Osteoblast (primary cell): Measurements from ENCODE around the gene KLHDC7B. TPM values are rescaled to one million over a fixed set of nuclear protein-coding genes. Genes with fewer than 3 reads are reported as not detected.

ENCODE experiments used
- DNase-seq: peaks from one replicate; pipeline ENCODE4 v3.0.0; 2011; ENCODE audit warnings: low spot score, mixed read lengths; ENCODE audit not compliant: insufficient read length; ENCODE audit errors: missing footprints
- H2AFZ ChIP-seq: 2 replicates; pipeline ENCODE4 v1.6.0; 2011; ENCODE audit warnings: mild to moderate bottlenecking, low read length
- H3K27ac ChIP-seq: 2 replicates; pipeline ENCODE4 v1.5.1; 2011; ENCODE audit warnings: mild to moderate bottlenecking, low read depth, low read length, moderate library complexity
- H3K27me3 ChIP-seq: 2 replicates; pipeline ENCODE4 v1.6.0; 2012; ENCODE audit warnings: mild to moderate bottlenecking, control low read depth, inconsistent platforms, low read length, moderate library complexity; ENCODE audit not compliant: insufficient read depth
- H3K36me3 ChIP-seq: 2 replicates; pipeline ENCODE4 v1.5.1; 2011; ENCODE audit warnings: mild to moderate bottlenecking, low read length, control low read depth, moderate library complexity; ENCODE audit not compliant: insufficient read depth
- H3K4me1 ChIP-seq: 2 replicates; pipeline ENCODE4 v1.5.1; 2011; ENCODE audit warnings: mild to moderate bottlenecking, low read length, control low read depth, moderate library complexity; ENCODE audit not compliant: insufficient read depth
- H3K4me2 ChIP-seq: 2 replicates; pipeline ENCODE4 v1.6.0; 2011; ENCODE audit warnings: mild to moderate bottlenecking, low read length; ENCODE audit not compliant: insufficient read depth
- H3K4me3 ChIP-seq: fragments of 200-600 bp; sonication (generic); 3 replicates; pipeline ENCODE4 v1.5.1; 2012; ENCODE audit warnings: mild to moderate bottlenecking, low read length, inconsistent platforms; ENCODE audit not compliant: insufficient read depth
- H3K79me2 ChIP-seq: 2 replicates; pipeline ENCODE4 v1.6.0; 2012; ENCODE audit warnings: mild to moderate bottlenecking, low read length, control low read depth, inconsistent platforms; ENCODE audit not compliant: insufficient read depth
- H3K9me3 ChIP-seq: 2 replicates; pipeline ENCODE4 v1.5.1; 2011; ENCODE audit warnings: low read depth, low read length, control low read depth
- H4K20me1 ChIP-seq: 2 replicates; pipeline ENCODE4 v1.6.0; 2012; ENCODE audit warnings: mild to moderate bottlenecking, low read length, control low read depth; ENCODE audit not compliant: insufficient read depth
- total RNA-seq: library from RNA; depleted of rRNA; stranded (reverse); fragments of >200 nt; gene quantifications from 2 replicates; pipeline ENCODE4 v1.2.3, GENCODE V29; 2012
- TF ChIP-seq, protein P1 (sequence below): IDR thresholded peaks from 2 replicates; pipeline ENCODE4 v1.5.1; 2011; ENCODE audit warnings: mild to moderate bottlenecking, low read depth, low read length, moderate library complexity; ENCODE audit errors: extremely low read depth

KLHDC7B gene
- total RNA-seq, 1 donor, result 0.72 TPM

DNA sequence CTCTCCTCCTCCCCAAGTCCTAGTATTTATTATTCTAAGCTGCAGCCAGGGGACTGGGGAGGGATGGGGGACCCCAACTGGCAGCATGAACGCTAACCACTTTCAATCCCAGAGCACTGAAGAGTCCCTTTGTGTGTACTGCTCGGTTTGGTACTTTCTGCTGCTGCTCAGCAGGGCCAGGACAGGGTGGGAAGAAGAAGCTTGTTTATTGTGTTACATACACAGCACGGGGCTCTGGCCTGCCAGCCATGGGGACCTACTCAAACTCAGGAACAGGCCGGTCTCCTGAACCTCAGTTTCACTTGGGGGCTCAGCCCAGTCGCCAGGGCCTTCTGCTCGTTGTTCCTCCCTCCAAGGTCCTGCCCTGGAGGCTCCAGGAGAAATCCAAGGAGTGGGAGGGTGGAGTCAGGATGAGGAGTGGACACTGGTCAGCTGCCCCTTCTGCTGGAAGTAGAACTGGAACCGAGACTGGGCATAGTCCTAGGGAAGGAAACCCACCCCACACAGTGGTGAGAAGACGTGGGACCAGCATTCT, 33.1 kb downstream of the KLHDC7B start:
- Histone ChIP-seq H3K4me2 (peak overlapping the region; percentile 55), H3K9me3 (no peaks in the 10 kb centered on the region), H3K4me3 (peak overlapping the region; percentile 55), H3K27ac (no peak overlapping the region), H3K36me3 (peaks cover 7% of the 10 kb centered on the region), H3K79me2 (peaks cover 13% of the 10 kb centered on the region), H4K20me1 (no peaks in the 10 kb centered on the region), H2AFZ (no peak overlapping the region), H3K4me1 (peaks cover 25% of the 10 kb centered on the region), H3K27me3 (no peaks in the 10 kb centered on the region)
- no peak for DNase-seq
- TF ChIP-seq, protein P1, sequence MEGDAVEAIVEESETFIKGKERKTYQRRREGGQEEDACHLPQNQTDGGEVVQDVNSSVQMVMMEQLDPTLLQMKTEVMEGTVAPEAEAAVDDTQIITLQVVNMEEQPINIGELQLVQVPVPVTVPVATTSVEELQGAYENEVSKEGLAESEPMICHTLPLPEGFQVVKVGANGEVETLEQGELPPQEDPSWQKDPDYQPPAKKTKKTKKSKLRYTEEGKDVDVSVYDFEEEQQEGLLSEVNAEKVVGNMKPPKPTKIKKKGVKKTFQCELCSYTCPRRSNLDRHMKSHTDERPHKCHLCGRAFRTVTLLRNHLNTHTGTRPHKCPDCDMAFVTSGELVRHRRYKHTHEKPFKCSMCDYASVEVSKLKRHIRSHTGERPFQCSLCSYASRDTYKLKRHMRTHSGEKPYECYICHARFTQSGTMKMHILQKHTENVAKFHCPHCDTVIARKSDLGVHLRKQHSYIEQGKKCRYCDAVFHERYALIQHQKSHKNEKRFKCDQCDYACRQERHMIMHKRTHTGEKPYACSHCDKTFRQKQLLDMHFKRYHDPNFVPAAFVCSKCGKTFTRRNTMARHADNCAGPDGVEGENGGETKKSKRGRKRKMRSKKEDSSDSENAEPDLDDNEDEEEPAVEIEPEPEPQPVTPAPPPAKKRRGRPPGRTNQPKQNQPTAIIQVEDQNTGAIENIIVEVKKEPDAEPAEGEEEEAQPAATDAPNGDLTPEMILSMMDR, result no peak

DNA sequence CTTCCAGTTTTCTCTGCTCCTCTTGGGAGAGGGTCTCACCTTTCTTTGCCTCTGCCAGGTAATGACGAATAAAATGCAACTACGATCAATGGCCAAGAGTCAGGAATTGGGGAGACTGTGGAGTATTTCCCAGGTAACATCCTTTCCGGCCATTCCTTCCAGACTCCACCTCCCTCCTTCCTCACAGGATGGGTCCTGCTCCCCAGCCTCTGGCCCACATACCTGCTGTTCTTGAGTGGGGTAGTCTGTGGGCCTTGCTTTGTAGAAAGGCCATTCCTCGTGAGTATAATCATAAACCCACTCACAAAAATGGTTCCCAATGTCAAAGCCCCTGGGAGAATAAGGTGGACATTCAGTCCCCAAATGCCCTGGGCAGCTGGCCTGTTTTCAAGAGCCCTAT, 34.1 kb downstream of the KLHDC7B start:
- peak; percentile 73 for DNase-seq
- Histone ChIP-seq H3K79me2 (peaks cover 13% of the 10 kb centered on the region), H3K4me1 (peaks cover 25% of the 10 kb centered on the region), H3K27me3 (no peaks in the 10 kb centered on the region), H4K20me1 (no peaks in the 10 kb centered on the region), H2AFZ (no peak overlapping the region), H3K4me2 (no peak overlapping the region), H3K27ac (no peak overlapping the region), H3K9me3 (no peaks in the 10 kb centered on the region), H3K36me3 (peaks cover 7% of the 10 kb centered on the region), H3K4me3 (no peak overlapping the region)
- TF ChIP-seq, protein P1, result no peak

DNA sequence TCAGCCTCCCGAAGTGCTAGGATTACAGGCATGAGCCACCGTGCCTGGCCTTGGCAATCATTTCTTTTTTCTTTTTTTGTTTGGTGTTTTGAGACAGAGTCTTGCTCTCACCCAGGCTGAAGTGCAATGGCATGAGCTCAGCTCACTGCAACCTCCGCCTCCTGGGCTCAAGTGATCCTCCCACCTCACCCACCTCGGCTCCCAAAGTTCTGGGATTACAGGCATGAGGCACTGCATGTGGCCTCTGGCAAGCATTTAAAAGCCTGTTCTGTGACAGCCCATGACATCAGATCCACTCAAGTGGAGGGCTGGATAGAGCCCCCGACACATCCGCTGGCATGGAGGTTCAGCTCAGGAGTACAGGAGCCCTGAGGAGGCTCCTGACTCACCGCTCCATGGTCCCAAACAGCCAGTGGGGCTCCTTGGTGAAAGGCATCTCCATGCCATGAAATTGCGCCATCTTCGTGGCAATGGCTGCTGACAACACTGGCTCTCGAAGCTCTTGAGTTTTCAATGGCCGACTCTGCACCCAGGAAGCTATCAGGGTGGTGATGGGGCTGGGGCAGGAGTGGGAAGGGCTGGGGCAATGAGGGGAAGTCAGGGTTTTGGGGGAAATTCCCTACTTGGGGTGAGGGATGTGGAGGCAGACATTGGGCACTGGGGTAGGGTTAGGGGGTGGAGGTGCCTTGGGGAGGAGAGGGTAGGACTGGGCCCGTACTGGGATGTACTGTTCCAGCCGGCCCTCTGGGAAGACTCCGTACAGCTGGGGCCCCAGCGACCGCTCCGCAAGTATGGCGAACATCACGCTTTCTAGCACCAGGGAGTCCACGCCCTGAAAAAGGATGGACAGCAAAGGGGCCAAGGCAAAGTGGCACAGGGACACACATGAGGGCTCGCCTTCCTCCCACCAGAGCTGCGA, 35.6 kb downstream of the KLHDC7B start:
- no peaks in the 10 kb centered on the region for H4K20me1 ChIP-seq
- TF ChIP-seq, protein P1, result no peak
- peak overlapping the region; percentile 92 for H3K4me2 ChIP-seq
- no peaks in the 10 kb centered on the region for H3K27me3 ChIP-seq
- H2AFZ ChIP-seq, result no peak overlapping the region
- H3K27ac ChIP-seq, result peak overlapping the region; percentile 90
- peaks cover 25% of the 10 kb centered on the region for H3K4me1 ChIP-seq
- H3K79me2 ChIP-seq, result peaks cover 13% of the 10 kb centered on the region
- DNase-seq, result peak; percentile 14
- no peaks in the 10 kb centered on the region for H3K9me3 ChIP-seq
- H3K36me3 ChIP-seq, result peaks cover 7% of the 10 kb centered on the region
- H3K4me3 ChIP-seq, result peak overlapping the region; percentile 94

DNA sequence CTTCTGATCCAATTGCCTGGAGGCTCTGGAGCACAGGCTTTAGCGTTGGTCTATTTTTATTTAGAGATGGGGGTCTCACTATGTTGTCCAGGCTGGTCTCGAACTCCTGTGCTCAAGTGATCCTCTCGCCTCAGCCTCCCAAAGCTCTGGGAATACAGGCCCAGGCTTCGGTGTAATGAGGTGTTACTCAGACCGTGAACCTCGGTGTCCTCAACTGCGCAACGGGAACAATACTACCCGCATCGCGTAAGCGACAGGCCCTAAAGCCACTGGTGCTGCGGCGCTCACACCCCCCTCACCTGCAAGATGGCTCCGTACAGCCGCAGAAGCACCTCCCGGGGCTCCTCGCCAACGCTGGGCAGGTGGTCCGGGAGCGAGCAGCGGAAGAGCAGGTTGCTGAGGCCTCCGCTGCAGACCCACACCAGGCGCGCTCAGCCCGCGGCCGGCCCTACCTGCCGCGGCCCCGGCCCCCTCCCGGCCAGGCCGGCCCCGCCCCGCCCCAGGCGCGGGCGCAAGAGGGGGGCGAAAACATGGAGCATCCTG, 36.3 kb downstream of the KLHDC7B start:
- peaks cover 25% of the 10 kb centered on the region for H3K4me1 ChIP-seq
- H3K27me3 ChIP-seq, result no peaks in the 10 kb centered on the region
- peak overlapping the region; percentile 92 for H3K4me2 ChIP-seq
- H3K79me2 ChIP-seq, result peaks cover 13% of the 10 kb centered on the region
- H4K20me1 ChIP-seq, result no peaks in the 10 kb centered on the region
- H3K9me3 ChIP-seq, result no peaks in the 10 kb centered on the region
- H3K4me3 ChIP-seq, result peak overlapping the region; percentile 94
- peak; percentile 81 for DNase-seq
- peak overlapping the region; percentile 90 for H3K27ac ChIP-seq
- peaks cover 7% of the 10 kb centered on the region for H3K36me3 ChIP-seq
- TF ChIP-seq, protein P1, result no peak
- peak overlapping the region; percentile 95 for H2AFZ ChIP-seq
